A549 treated with Mapracorat at 1 μM for 4 hours (cell line): ENCODE measurements around the gene GCM1. TPM values are rescaled to one million over a fixed set of nuclear protein-coding genes. Genes with fewer than 3 reads are reported as not detected.

Experiments
- total RNA-seq: library from RNA; stranded (reverse); fragments of 200-300 nt; extraction: Qiagen RNA extraction; gene quantifications from 5 replicates; pipeline ENCODE4 v1.2.3, GENCODE V29; 2022

GCM1 gene, protein sequence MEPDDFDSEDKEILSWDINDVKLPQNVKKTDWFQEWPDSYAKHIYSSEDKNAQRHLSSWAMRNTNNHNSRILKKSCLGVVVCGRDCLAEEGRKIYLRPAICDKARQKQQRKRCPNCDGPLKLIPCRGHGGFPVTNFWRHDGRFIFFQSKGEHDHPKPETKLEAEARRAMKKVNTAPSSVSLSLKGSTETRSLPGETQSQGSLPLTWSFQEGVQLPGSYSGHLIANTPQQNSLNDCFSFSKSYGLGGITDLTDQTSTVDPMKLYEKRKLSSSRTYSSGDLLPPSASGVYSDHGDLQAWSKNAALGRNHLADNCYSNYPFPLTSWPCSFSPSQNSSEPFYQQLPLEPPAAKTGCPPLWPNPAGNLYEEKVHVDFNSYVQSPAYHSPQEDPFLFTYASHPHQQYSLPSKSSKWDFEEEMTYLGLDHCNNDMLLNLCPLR
- 0.07 to 0.11 TPM in 2 of 5 replicates, not detected in the others for total RNA-seq

GRCh38 chr6:53148684-53149083 lies at the start of gene GCM1:
Gene GCM1, minus strand, starts transcription at chr6:53148841. Its CDS starts 3,209 bp downstream, at chr6:53145632.

Other genes starting within 250 kb of the GCM1 start
- not detected in 5 replicates for gene GSTA3, start 239.1 kb downstream of the GCM1 start, total RNA-seq
- 8.6 to 10.1 TPM (median 8.7 TPM) in 5 replicates for gene GSTA4, start 153.6 kb downstream of the GCM1 start, total RNA-seq
- gene CILK1, start 87.0 kb downstream of the GCM1 start, total RNA-seq: 1.6 to 2.5 TPM (median 2.2 TPM) in 5 replicates
- gene FBXO9, start 83.4 kb downstream of the GCM1 start, total RNA-seq: 32.5 to 38.2 TPM (median 34.7 TPM) in 5 replicates
- gene ELOVL5, start 200.1 kb upstream of the GCM1 start, total RNA-seq: 60.8 to 70.9 TPM (median 67.8 TPM) in 5 replicates